NB4 (cell line): ENCODE data around the gene PAPPA2.

ENCODE experiments used
- POLR2A ChIP-seq: IDR thresholded peaks from 2 replicates; pipeline ENCODE4 v1.6.1; 2011; ENCODE audit warnings: mild to moderate bottlenecking; ENCODE audit not compliant: insufficient read length; ENCODE audit errors: extremely low read depth
- TF ChIP-seq, protein P1 (sequence below): IDR thresholded peaks from one replicate; pipeline ENCODE4 v1.5.1; 2012; ENCODE audit warnings: low read depth, low read length
- TF ChIP-seq, protein P2 (sequence below): IDR thresholded peaks from 2 replicates; pipeline ENCODE4 v1.6.1; 2011; ENCODE audit warnings: low read depth, low read length

DNA sequence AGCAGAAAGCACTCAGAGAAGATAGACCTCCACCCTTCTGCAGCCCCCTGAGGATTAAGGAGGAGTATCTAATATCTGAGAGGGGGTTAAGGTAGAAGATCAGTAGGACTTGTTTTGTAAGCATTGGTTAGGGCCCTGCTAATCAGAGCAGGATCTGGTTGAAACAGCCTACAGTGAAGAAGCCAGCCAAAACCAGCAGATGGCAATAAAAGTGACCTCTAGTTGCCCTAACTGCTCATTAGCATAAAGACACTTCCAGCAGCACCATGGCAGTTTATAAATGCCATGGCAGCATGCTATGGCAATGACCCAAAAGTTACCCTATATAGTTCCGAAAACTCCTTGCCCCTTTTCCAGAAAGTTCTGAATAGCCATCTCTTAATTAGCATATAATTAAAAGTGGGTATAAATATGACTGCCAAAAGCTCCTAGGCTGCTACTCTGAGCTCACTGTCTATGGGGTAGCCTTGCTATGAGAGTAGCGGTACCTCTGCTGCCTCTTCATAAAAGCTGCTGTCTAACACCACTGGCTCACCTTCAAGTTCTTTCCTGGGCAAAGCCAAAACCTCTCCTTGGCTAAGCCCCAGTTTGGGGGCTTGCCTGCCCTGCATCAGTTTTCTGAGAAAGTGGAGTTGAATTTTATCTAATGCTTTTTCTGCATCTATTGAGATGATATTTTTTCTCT lies 254.2 kb downstream of the PAPPA2 start:
- TF ChIP-seq POLR2A: no peak
- TF ChIP-seq, protein P1, sequence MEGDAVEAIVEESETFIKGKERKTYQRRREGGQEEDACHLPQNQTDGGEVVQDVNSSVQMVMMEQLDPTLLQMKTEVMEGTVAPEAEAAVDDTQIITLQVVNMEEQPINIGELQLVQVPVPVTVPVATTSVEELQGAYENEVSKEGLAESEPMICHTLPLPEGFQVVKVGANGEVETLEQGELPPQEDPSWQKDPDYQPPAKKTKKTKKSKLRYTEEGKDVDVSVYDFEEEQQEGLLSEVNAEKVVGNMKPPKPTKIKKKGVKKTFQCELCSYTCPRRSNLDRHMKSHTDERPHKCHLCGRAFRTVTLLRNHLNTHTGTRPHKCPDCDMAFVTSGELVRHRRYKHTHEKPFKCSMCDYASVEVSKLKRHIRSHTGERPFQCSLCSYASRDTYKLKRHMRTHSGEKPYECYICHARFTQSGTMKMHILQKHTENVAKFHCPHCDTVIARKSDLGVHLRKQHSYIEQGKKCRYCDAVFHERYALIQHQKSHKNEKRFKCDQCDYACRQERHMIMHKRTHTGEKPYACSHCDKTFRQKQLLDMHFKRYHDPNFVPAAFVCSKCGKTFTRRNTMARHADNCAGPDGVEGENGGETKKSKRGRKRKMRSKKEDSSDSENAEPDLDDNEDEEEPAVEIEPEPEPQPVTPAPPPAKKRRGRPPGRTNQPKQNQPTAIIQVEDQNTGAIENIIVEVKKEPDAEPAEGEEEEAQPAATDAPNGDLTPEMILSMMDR: no peak
- TF ChIP-seq, protein P2, sequence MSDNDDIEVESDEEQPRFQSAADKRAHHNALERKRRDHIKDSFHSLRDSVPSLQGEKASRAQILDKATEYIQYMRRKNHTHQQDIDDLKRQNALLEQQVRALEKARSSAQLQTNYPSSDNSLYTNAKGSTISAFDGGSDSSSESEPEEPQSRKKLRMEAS: no peak
